ENCODE results near the gene CREB3. TPM values are rescaled to one million over a fixed set of nuclear protein-coding genes. Genes with fewer than 3 reads are reported as not detected.

The CREB3 gene
- total RNA-seq, 1 experiment from 2014 or later = 104 TPM

DNA sequence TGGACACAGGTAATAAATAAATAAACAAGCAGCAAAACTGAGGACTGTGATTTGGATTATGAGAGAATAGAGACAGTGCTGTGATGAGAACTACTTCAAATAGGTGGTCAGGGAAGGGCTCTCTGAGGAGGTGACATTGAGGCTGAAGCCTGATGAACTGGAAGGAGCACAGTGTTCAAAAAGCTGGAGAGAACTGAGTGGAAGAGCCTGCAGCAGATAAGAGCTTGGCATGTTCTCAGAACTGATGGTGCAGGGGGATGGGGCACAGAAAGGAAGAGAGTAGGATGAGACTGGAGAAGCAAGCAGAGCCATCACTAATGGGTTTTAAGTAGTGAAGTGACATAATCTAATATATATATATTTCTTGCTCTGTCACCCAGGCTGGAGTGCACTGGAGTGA, 31.5 kb upstream of the CREB3 start:
- no peak for DNase-seq (ENCODE audit: low read depth)

DNA sequence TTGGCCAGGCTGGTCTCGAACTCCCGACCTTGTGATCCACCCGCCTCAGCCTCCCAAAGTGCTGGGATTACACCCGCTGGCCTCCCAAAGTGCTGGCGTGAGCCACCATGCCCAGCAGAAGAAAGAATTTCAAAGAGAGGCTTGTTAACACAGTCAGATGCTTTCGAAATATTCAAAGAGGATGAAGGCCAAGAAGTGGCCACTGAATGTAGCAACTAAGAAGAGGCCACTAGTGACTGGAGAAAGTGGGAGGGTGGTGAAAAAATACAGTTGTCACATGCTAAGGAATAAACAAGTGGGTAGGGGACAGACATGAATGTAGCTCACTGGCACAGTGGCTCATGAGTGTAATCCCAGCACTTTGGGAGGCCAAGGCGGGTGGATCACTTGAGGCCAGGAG, 29.8 kb upstream of the CREB3 start:
- no peak for DNase-seq (ENCODE audit: low read depth)

DNA sequence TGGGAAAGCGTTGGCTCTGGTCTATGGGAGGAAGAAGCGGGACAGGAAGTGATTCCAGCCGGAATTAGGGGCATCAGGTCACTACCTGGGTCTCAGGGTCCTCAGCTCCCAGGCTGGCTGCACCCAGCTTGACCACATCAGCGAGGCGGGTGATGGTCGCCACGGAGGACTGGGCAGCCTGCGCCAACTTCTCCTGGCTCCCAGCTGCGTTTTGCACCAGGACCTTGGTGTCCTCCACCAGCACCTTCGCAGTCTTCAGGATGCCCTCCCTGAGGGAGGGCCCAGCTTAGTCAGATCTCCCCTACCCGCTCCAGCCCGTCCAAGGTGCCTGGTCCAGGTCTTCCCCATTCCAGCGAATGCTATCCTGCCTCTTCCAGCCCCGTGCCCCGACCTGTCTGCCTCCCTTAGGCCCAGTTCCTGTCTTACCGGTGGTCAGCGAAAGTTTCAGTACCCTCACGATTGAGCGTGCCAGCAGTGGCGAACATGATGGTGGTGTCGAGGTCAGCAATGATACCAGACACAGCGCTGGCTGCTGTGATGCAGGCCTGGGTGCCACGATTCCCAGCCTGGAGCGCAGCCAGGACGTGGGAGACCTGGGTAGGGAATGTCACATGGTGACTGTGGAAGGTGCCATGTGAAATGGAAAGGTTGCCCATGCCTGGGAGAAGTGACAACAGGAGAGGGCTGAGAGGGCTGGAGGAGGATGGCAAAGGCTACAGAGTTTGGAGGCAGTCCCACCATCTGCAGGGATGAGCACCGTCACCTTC, 28.4 kb upstream of the CREB3 start:
- DNase-seq (ENCODE audit: low read depth) = no peak

DNA sequence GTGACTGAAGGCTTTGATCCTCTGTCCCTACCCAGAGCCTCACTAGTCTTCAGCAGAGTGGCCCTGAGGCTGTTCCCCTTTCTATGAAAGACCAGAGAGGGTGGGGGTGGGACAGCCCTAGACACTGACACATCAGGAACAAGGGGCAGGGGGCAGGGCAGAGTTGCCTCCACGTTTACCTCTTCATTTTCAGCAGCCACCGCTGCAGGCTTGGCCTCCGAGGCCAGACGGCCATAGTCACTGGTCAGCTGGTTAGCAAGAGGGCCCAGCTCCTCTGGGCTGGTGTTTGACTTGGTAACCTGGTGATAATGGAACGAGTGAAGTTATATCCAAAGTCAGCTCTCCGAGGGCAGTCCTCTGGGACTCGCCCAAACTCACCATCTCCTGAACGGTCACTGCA, 27.1 kb upstream of the CREB3 start:
- no peak for DNase-seq (ENCODE audit: low read depth)

DNA sequence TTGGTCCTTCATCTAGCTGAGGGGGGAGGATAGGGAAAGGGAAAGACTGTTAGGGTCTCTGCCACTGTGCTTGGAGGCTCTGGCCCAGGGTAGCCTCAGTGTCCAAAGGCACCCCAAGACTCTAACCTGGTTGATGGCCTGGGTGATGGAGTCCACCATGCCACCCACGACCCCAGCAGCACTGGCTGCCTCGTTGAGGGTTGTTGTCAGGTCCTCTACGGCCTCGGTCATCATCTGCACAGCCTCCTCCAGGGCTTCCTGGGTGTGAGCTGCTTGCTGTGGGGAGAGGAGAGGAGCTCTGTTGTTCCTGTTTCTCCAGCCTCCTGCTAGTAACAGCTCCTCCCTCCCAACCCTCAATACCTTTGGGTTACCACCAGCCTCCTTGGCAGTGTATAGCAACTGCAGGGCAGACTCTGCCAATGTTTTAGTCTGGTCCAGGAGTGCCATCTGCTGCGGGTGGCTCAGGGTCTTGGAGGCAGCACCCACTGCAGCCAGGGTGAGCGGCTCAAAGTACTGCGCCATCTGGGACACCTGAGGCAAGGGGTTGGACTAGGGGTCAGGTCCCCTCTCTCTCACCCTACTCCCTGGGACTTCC, 26.5 kb upstream of the CREB3 start:
- no peak for DNase-seq (ENCODE audit: low read depth)

DNA sequence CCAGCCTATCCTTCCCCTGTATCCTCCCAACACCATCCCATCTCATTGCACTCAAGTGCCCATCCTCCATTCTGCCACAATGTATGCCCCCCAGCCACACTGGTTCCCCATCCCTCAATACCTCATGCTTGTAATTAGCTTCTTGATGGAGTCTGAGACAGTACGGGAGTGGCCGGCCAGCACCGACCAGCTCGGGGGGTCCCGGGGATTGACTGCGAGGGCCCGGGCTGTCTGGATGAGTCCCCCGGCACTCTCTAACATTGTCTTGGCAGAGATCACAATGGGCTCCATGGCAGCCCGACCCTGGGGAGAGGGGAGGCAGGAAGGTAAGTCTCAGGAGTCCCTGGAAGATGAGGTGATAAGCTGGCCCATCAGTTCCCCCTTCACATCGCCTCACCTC, 25.5 kb upstream of the CREB3 start:
- no peak for DNase-seq (ENCODE audit: low read depth)

DNA sequence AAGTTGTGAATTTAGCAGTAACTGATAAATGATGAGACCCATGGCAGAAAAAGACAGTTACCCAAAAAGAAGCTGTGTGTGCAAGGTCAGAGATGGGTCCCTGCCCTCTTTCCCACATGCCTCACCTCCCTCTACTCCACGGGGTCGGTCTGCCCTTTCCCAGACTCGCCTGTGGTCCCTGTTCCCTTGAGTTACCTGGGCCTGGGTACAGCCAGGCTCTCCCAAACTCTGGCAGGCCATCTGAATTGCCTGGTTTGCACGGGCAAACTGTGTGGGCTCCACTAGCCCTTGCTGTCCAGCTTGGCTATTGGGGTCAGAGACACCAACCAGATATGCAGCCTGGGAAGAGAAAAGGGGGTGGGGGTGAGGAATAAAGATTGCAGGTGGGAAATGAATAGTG, 24.3 kb upstream of the CREB3 start:
- DNase-seq (ENCODE audit: low read depth) = no peak

DNA sequence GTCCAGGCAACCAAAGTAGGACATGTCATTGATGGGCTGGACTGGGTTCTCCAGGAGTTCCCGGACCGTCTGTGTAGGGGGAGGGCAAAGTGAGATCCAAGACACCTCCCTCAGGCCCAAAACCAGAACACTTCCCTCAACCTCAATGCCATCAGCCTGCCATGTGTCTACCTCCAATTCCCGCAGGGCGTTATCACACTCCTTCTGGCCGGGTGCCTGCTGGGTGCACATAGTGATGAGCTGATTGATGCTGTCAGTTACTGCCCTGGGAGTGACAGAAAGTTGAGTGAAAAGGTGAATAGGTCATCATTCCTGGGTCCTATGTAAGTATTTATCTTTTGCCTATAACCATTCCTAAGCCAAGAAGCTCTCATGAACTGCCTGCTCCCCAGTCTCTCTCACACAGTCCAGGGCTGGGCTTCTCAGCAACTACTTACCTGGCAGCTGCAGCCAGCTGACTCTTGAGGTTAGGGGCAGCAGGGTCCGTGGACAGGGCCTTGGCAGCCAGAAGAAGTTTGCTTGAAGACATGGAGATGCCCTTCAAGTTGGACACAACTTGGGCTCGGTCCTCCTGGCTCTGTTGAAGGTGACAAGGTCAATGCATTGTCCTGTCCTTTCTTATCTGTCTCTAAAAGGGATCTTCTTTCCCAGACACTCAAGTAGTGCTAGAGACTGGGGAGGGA, 21.5 kb upstream of the CREB3 start:
- DNase-seq (ENCODE audit: low read depth) = no peak

DNA sequence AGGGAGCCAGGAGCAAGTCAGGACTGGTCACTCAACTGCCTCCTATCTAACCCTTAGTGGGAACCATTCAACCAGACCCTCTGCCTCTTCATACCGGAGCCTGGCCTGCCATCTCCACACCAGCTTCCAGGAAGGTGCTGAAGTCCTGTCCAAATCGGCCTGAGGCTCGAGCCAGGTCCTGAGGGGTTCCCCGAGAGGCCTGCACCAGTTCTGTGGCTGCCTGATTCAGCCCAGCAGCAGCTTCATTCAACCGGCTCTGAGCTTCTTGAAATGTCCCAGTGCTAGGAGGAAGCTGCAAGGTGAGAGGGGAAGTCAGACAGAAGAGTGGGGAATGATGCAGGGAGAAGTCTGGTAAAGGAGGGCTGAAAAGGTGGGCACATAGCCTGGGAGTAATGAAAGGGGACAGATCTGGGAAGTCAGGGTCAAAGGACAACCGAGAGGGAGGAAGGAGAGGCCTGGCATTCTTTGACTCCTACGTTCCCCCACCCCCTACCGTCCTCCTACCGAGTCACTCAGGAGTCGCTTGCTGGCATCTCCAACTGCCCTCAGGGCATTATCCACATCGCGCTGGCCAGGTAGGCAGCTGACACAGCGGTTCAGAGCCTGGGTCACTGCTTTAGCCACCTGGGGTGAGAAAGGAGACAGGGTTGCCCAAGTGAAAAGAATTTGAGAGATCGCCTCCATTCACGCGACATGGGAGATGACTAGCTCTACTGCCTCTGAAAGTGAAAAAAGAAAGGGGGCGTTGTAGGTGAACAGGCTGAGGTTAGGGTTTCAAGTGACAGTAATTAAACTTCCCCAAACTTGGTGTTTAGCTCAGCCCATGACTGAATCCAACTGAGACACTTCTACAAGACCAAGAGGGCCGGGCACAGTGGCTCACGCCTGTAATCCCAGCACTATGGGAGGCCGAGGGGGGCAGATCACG, 20.7 kb upstream of the CREB3 start:
- DNase-seq (ENCODE audit: low read depth) = no peak

DNA sequence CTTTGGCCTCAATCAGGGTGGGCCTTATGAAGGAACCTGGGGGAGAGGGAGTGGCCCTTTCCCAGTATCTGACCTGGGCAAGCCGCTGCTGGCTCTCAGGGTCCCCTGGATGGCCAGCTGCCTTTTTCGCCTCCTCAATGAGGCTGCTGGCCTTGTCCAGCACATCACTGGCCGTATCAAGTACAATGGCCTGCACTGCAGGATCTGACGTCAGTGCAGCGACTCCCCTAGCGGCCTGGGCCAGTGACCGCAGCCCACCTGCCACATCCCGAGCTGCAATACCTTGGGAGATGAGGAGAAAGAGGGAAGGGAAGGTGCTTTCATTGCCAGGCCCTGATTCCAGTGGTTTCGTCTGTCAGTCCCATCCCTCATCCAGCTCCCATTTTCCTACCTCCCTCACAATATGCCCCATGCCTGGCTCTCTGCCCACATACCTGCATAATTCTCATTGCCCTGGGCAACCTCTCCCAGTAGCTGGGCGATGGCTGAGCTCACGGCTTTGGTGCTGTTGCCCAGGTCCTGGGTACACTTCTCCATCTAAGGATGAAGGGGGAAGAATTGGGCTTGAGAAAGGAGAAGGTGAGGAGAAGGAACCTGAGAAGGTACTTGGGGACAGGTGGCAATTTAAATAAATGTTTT, 19.6 kb upstream of the CREB3 start:
- no peak for DNase-seq (ENCODE audit: low read depth)

DNA sequence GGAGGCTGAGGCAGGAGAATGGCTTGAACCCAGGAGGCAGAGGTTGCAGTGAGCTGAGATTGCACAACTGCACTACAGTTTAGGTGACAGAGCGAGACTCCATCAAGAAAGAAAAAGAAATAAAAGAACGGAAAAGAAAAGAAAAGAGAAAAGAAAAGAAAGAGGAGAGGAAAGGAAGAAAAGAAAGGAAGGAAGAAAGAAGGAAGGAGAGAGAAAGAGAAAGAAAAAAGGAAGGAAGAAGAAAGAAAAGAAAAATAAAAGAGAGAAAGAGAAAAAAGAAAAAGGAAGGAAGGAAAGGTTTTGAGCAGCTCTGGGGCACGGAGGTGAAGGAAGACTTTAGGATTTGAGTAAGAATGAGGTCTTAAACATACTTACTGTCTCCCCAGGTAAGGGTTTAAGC, 18.9 kb upstream of the CREB3 start:
- no peak for DNase-seq (ENCODE audit: low read depth)

DNA sequence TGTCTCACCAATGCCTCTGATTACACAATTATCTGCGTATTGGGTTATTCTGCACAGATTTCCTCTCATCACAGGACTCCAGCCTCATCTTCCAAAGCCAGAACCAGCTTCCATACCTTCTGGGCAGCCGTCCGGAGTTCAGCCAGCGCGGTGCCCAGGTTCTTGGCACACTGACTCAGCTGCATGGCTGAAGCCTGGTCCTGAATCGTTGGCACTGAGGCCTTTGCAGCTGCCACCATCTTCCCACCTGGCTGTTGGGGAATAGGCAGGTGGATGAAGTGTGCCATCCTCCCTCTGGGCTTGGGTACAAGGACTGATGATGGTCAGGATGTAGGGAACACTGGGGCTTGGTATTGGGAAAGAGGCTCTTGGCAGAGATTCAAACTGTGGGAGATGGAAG, 18.3 kb upstream of the CREB3 start:
- no peak for DNase-seq (ENCODE audit: low read depth)

DNA sequence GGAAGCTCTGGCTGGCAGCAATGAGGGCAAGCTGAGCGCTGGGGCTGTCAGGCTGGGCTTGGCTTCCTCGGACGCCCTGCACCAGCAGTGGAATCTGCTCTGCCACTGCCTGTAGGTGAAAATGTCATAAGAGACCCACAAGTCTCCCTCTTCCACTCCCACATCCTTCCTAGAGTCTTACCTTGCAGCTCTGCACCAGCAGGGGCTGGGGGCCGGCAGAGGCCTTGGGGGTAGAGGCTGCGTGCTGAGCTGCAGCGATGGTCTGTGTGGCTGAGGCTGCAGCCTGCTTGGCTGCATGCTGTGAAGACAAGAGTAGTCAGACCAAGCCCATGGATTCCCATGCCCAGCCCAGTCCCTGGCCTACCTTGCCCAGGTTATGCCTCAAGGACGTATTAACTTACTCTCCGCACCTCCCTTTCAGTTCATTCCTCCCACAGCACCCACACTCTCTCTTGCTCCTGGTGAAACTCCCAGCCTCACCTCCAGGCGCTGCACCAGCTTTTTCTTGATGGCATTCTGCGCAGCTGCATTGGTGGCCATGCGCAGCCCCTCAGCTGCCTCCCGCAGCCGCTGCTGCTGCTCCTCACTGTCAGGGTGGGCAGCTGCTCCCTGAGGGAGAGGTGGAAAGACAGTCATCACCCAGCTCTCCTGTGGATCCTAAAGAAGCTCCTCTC, 17.8 kb upstream of the CREB3 start:
- no peak for DNase-seq (ENCODE audit: low read depth)

DNA sequence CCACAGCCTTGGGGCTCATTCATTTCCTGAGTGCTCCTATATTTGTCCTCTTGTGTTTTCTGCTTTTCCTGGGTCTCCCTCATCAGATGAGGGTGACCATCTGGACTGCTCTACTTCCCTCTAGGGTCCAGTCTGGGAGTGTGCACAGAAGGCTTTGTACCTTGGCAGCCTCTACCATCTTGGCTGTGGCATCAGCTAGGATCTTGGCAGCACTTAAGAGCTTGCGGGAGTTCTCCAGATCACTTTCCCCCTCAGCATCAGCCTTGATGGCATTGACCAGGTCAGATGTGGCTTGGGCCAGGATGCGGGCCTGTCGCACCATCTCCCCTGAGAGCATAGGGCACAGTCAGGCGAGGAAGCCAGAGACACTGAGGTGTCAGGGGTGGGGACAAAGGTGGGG, 16.2 kb upstream of the CREB3 start:
- DNase-seq (ENCODE audit: low read depth) = no peak

DNA sequence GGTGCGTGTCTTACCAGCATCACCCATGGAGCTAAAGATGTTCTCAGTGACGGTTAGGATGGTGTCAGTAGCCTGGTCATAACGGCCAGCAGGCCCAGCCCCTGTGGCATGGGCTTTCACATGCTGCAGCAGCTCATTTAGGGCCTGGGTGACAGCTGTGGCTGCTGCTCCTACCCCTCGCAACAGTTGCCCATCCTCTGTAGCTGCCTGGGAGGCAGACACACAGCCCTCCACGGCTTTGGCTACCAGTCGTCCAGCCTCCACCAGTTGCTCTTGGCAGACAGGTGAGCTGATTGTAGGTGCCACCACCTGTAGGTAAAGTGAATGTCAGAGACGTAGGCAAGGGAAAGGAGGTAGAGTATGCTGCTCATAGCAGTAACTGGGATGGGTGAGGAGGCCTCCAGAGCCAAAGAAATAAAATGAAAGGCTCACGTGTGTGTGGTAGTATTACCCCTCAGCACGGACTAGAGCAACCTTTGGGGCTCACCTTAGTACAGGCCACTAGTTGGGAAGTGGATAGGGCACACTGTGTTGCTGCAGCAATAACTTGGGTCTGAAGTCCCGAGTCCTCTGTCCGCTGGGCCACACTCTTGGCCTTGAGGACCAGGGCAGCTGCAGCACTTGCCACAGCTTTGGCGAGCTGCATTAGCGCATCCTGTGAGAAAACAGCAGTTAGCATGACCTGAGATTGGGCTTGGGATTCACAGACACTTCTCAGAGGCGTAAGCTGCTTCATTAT, 15.2 kb upstream of the CREB3 start:
- DNase-seq (ENCODE audit: low read depth) = no peak

DNA sequence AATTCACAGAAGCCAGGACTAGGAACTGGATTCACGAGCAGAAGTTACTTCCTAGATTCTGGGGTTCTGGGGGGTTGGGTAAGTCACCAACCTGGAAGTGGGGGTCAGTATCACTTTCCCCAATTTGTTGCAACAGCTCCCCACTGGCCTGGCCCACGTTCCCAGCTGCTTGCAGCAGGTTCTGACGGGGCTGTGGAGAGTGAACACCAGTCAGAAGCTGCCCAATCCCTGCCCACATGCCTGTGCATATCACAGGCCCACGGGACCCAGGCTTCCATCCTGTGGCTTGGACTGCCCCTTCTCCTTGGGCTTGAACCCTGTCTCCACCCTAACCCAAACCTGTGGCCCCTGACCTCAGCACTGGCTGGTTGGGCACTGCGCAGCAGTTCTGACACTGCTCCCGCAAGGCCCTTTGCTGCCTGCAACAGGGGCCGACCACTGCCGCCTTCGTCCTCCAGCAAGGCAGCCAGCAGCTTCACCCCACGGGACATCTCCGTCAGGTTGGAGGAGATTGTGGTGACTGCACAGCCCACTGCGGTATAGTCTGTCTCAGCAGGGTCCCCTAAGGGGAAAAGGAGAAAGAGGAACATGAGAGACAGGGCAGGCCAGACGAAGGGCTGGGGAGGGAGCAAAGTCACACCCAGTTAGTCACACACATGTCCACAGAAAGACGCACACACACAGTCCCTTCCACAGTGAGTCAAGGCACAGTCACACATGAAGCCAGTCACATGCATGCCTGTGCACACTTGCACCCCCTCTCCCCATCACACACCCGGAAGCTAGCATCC, 13.6 kb upstream of the CREB3 start:
- DNase-seq (ENCODE audit: low read depth) = no peak

DNA sequence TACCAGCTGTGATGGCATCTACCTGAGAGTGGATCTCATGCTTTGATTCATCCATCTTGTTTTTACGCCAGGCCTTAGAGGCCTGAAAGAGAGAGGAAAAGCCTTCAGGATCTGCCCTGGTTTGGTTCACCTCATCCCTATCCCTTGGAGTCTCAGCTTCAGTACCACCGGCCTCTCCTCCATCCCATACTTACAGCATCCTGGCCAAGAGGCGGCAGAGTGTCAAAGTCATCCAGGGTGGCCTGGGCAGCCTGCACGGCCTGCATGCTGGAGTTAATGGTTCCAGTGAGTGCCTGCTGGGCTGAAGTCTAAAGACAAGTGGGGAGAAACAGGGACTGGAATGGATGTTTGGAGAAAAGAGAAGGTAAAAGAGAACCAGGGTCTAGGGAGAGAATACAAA, 12.9 kb upstream of the CREB3 start:
- DNase-seq (ENCODE audit: low read depth) = no peak

DNA sequence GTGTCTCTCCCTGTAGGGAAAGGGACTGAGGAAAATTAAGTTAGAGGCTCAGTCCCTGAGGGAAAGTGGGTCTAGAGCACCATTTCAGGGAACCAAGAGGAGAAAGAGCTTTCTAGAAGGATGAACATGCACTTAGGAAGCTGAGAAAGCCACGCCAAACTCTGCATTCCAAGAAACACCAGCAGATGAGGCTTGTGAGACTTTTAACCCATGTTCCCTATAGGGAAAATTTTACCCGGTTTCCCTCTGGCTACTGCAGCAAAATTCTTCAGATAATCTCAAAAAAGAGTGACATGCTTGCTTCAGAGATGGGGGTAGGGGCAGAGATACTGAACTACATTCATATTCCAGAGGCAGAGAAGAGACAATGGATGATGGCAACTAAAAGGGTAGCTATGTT, 9.0 kb upstream of the CREB3 start:
- DNase-seq (ENCODE audit: low read depth) = no peak

DNA sequence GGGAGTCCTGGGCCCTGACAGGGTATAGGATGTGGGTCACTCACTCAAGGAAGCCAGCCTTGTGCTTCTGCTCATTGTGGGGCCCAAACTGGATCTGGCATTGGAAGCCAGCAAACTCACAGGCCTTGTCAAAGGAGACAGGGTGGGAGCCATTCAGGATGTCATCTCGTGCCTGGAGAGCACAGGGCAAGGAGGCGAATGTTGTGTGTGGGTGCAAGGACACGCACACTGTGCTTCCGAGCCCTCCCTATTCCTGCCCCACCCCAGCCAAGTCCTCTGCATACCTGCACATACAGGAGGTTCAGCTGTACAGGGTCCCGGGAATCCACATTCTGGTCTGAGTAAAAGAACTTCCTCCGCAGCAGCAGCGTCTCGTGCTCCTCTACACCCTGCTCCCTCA, 8.6 kb upstream of the CREB3 start:
- DNase-seq (ENCODE audit: low read depth) = no peak

DNA sequence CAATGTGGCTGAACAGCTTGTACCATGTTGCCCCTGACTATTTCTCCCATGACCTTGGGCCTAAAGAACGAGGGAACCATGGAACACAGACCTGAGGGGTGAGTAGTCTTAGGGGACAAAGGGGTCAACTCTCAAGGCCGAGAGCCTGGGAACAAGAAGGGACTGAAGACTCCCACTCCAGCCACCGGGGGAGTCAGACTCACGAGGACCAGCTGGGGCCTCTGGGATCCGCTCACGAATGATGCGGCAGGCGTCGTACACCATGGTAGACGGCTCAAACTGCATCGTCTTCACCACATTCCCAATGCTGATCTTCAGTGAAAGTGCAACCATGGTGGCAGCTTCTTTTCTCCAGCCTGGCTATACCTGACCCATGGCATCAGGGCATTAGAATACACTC, 7.1 kb upstream of the CREB3 start:
- no peak for DNase-seq (ENCODE audit: low read depth)
